ENCODE measurements around the gene MYH14. TPM values are rescaled to one million over a fixed set of nuclear protein-coding genes. Genes with fewer than 3 reads are reported as not detected.
A peak's percentile ranks its signal among the peaks of the same experiment; 100 is the strongest.

MYH14 gene
- total and polyA plus RNA-seq, 3 experiments from 2014 or later, result not detected

DNA sequence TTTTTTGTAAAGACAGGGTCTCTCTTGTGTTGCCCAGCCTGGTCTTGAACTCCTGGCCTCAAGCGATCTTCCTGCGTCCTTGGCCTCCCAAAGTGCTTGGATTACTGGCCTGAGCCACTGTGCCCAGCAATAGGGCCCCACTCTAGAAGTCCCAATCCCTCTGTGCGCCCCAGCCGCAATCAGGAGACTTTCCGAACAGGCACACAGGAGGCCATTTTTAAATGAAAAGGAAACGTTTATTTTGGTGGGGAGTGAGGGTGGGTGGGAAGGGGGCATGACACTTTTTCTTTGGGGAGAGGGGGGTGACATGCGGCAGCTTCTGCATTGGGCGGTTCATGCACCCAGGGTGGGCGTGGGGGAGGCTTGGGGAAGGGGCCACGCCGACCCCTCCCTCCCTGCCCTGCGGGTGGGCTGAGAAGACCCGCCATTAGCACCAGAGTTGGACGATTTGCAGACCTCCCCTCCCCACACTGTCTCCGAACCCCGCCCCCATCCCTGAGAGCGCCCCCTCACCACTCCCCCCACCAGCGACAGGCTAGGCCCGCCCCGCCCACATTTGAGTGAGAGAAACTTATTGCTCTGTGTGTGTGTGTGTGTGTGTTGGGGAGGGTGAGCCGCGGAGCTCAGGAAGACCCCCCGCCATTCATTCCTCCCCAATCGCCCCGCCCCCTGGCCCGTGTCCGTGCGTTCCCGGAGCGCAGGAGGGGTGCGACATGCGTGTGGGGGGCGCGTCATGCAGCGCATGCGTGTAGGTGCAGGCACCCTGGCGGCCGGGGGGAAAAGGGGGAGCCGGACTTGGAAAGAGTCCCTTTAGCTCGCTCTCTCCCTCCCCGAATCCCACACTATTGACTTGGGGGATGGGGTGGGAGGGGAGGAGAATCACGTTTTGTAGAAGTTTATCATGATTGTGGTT lies 108.6 kb downstream of the MYH14 start:
- ChIA-PET POLR2A (no interaction called here), CTCF (no interaction called here)
- H3K4me1 Mint-ChIP-seq, result peaks cover 3 to 13% (median 8%) of the 10 kb centered on the region in 3 donors
- H3K27me3 Mint-ChIP-seq, result peaks cover 48 to 72% of the 10 kb centered on the region in 2 donors
- H3K4me3 ChIP-seq (ENCODE audit: low read length), result no peak overlapping the region
- DNase-seq, result no peak
- H3K9me3 ChIP-seq (ENCODE audit: low read length), result no peaks in the 10 kb centered on the region
- H3K4me3 Mint-ChIP-seq, result no peak overlapping the region
- peaks cover 4% of the 10 kb centered on the region for H3K4me1 ChIP-seq (ENCODE audit: insufficient read depth, low read length)
- H3K27ac ChIP-seq (ENCODE audit: low read depth, low read length), result no peak overlapping the region
- H3K36me3 Mint-ChIP-seq, result no peaks in the 10 kb centered on the region
- H3K27me3 ChIP-seq (ENCODE audit: insufficient read depth, low read length, poor library complexity, severe bottlenecking), result peaks cover 28% of the 10 kb centered on the region
- H3K36me3 ChIP-seq (ENCODE audit: insufficient read depth, low read length), result no peaks in the 10 kb centered on the region
- no peak overlapping the region for H3K27ac Mint-ChIP-seq
- peaks cover 0 to 3% (median 0%) of the 10 kb centered on the region in 5 donors for H3K9me3 Mint-ChIP-seq

DNA sequence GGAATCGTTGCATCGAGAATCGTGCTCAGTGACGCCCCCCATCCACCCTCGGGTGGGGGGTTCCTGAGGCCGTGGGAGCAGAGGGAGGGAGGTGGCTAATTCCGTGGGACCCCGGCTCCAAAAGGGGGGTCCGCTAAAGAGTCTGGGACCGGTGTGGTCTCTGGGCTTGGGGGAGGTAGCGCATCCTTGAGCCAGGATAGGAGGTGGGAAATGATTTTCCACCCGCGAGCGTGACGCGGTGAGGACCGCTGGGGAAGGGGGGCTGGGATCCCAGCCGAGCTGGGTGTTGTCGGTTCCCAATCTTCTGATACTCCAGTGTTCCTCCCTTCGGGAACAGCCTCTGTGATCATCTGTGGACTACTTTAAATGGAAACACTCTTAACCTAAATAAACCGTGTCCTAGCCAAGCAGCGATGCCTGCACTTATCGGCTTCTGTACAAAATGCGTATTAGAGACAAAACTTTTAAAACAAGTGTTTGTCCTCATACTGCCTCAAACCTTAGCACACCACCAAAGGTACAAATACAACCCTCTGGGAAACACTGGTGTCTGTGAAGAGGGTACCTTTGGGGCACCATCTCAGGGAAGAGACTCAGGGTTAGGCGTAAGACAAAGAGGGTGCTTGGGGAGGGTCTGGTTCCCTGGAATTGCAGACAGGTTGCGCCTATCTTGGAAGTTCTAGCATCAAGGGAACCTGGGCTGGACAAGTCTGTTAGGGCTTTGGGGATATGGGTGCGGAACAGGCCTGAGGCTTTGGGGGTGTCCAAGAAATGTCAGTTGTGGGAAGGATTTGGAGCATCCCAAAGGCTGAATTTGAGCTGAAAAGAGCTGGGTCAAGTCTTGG lies 109.8 kb downstream of the MYH14 start:
- DNase-seq, result no peak
- Mint-ChIP-seq H3K27me3 (peaks cover 54 to 76% of the 10 kb centered on the region in 2 donors), H3K4me1 (peaks cover 4 to 13% (median 8%) of the 10 kb centered on the region in 3 donors), H3K36me3 (no peaks in the 10 kb centered on the region), H3K4me3 (peak overlapping the region in 1 of 7 donors; percentile 80), H3K9me3 (peaks cover 0 to 3% (median 0%) of the 10 kb centered on the region in 5 donors), H3K27ac (peak overlapping the region in 1 of 8 donors; percentile 58)
- Histone ChIP-seq H3K27me3 (ENCODE audit: insufficient read depth, low read length, poor library complexity, severe bottlenecking) (peaks cover 28% of the 10 kb centered on the region), H3K4me1 (ENCODE audit: insufficient read depth, low read length) (peaks cover 4% of the 10 kb centered on the region), H3K27ac (ENCODE audit: low read depth, low read length) (no peak overlapping the region), H3K36me3 (ENCODE audit: insufficient read depth, low read length) (no peaks in the 10 kb centered on the region), H3K4me3 (ENCODE audit: low read length) (no peak overlapping the region), H3K9me3 (ENCODE audit: low read length) (no peaks in the 10 kb centered on the region)
- ChIA-PET POLR2A (no interaction called here), CTCF (no interaction called here)

DNA sequence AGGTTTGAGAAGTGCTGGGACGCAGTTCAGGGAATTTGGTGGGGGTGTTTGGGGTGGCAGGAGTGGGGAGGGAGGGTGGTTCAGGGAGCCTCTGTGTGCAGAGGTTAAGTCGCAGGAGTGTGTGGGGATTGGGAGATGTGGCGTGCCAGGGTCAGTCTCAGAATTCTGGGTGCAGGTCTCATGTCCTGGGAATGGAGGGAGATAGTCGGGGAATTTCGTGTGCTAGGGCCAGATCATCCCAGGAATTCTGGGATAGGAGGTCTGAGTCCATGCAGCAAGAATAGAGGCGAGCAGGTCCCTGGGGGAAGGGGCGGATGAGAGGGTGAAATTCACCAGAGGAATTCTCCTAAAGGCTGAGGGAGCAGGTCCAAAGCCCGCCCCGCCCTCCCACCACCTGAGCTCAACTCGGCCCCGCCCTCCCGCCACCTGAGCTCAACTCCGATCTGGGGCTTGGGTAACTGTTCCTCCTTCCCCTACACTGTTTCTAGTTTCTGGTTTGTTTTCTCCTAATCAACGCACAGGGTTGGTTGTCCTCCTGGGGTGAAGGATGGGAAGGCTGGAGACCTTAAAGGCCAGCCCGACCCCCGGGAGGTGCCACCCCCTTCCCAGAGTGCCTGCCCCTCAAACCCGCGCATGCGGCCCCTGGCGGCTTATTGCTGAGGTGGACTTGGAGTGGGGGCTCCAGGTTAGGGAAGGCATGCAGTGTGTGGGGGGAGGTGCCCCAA lies 110.6 kb downstream of the MYH14 start:
- Mint-ChIP-seq H3K9me3 (peaks cover 0 to 3% (median 0%) of the 10 kb centered on the region in 5 donors), H3K4me3 (no peak overlapping the region), H3K4me1 (peaks cover 4 to 13% (median 8%) of the 10 kb centered on the region in 3 donors), H3K27me3 (peaks cover 54 to 74% of the 10 kb centered on the region in 2 donors), H3K27ac (peak overlapping the region in 1 of 8 donors; percentile 58), H3K36me3 (no peaks in the 10 kb centered on the region)
- Histone ChIP-seq H3K36me3 (ENCODE audit: insufficient read depth, low read length) (no peaks in the 10 kb centered on the region), H3K9me3 (ENCODE audit: low read length) (no peaks in the 10 kb centered on the region), H3K4me1 (ENCODE audit: insufficient read depth, low read length) (peaks cover 4% of the 10 kb centered on the region), H3K4me3 (ENCODE audit: low read length) (no peak overlapping the region), H3K27ac (ENCODE audit: low read depth, low read length) (no peak overlapping the region), H3K27me3 (ENCODE audit: insufficient read depth, low read length, poor library complexity, severe bottlenecking) (peaks cover 28% of the 10 kb centered on the region)
- POLR2A ChIA-PET, result no interaction called here
- CTCF ChIA-PET, result no interaction called here
- DNase-seq, result no peak

DNA sequence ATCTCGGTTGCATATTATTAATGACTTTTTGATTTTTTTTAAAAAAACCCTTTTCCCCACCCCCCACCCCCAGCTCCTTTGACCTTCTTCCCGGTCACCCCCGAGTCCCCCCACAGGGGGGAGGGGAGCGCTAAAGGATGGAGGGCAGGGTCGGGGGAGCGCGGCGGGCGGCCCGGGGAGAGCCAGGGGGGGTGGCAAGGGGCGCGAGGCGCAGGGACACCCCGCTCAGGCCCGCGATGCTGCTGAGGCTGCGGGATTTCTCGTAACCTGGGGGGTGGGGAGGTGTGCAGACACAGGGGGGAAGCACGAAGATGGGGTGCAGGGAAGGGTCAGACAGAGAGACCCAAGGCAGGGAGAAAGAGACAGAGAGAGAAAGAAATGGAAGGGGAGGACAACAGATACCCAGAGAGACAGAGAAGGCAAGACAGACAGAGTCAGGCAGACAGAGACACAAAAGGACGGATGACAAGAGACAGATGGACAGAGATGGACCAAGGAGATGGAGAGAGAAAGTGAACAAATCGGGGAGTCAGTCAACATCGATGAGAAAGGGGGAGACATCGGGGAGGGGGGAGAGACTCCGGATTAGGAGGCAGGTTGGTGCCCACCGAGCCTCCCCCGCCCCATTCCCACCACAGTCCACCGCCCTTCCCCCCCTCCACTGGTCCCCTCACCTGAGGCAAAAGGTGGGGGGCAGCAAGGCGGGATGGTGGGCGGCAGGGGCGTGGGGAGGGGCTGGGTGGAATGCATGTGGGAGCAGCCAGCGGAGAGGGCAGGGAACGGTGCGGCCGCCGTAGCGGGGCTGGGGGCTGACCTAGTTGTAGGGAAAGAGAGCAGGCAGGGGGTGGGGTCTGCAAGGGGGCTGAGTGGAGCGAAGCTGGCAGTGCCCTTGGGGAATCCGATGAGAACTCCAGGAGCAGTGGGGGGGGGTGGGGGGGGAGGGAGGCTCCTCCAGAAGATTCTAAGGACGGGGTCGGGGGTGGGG lies 111.6 kb downstream of the MYH14 start:
- no peaks in the 10 kb centered on the region for H3K36me3 Mint-ChIP-seq
- no peaks in the 10 kb centered on the region for H3K36me3 ChIP-seq (ENCODE audit: insufficient read depth, low read length)
- ChIA-PET CTCF (no interaction called here), POLR2A (no interaction called here)
- peak overlapping the region in 1 of 8 donors; percentile 12 for H3K27ac Mint-ChIP-seq
- DNase-seq, result no peak
- H3K9me3 Mint-ChIP-seq, result peaks cover 0 to 2% (median 0%) of the 10 kb centered on the region in 5 donors
- peaks cover 53 to 78% of the 10 kb centered on the region in 2 donors for H3K27me3 Mint-ChIP-seq
- H3K27me3 ChIP-seq (ENCODE audit: insufficient read depth, low read length, poor library complexity, severe bottlenecking), result peaks cover 27% of the 10 kb centered on the region
- H3K4me1 Mint-ChIP-seq, result peaks cover 4 to 13% (median 8%) of the 10 kb centered on the region in 3 donors
- H3K4me1 ChIP-seq (ENCODE audit: insufficient read depth, low read length), result peaks cover 4% of the 10 kb centered on the region
- H3K9me3 ChIP-seq (ENCODE audit: low read length), result no peaks in the 10 kb centered on the region
- no peak overlapping the region for H3K4me3 ChIP-seq (ENCODE audit: low read length)
- H3K4me3 Mint-ChIP-seq, result peak overlapping the region in 4 of 7 donors; percentile 2 to 16 (median 8)
- H3K27ac ChIP-seq (ENCODE audit: low read depth, low read length), result no peak overlapping the region

DNA sequence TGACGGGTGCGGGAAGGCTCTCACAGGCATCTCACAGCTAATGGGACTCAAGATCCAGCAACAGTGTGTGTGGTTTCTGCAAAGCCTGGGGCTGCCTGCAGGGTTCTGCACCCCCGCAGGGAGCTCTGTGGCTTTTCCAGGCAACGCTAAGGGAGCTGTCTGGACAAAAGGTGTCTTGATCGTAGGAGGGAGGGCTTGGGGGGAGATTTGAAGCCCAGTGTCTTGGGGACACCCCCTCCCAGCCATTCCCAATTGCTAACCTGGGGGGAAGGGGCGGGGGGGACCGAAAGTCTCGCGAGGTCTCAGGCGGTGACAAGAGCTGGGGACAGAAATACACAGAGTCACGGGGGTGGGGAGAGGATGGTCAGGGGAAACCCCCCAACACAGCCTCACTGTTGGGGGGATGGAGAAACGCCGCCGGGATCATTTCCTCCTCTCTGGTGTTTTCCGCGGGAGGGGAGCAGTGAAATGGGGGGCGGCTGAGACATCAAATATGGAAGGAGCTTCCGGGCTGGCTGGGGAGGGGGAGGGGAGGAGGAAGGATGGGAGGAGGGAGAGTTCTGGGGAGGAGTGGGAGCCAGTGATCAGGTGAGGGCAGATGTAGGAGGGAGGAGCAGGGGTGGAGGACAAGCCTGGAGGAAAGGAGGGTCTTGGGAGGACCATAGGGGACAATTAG lies 112.5 kb downstream of the MYH14 start:
- no peak overlapping the region for H3K27ac ChIP-seq (ENCODE audit: low read depth, low read length)
- Mint-ChIP-seq H3K36me3 (no peaks in the 10 kb centered on the region), H3K4me3 (peak overlapping the region in 4 of 7 donors; percentile 27 to 57 (median 42)), H3K27ac (no peak overlapping the region), H3K27me3 (peaks cover 49 to 73% of the 10 kb centered on the region in 2 donors), H3K9me3 (peaks cover 0 to 2% (median 0%) of the 10 kb centered on the region in 5 donors), H3K4me1 (peaks cover 4 to 13% (median 8%) of the 10 kb centered on the region in 3 donors)
- no peak for DNase-seq
- ChIA-PET POLR2A (no interaction called here), CTCF (no interaction called here)
- peaks cover 18% of the 10 kb centered on the region for H3K27me3 ChIP-seq (ENCODE audit: insufficient read depth, low read length, poor library complexity, severe bottlenecking)
- H3K4me1 ChIP-seq (ENCODE audit: insufficient read depth, low read length), result peaks cover 4% of the 10 kb centered on the region
- no peaks in the 10 kb centered on the region for H3K9me3 ChIP-seq (ENCODE audit: low read length)
- H3K36me3 ChIP-seq (ENCODE audit: insufficient read depth, low read length), result no peaks in the 10 kb centered on the region
- no peak overlapping the region for H3K4me3 ChIP-seq (ENCODE audit: low read length)

DNA sequence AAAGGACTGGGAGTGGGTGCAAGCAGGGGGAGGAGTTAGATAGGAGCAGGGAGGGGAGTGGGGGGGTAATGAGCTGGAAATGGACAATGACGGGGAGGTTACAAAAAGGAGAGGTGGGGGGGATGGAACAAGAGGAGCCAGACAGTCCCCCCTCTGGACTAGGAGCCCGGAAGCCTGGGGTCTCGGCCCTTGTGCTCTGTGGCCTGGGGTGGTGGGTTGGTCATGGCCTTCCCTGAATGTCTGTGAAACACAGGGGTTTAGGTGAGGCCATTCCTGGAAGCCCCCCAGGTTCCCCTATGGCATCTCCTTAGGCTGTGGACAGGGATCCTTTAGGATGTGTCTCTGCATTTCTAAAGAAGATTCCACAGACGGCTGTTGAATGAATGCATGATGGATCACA lies 113.7 kb downstream of the MYH14 start:
- H3K36me3 ChIP-seq (ENCODE audit: insufficient read depth, low read length), result no peaks in the 10 kb centered on the region
- no peak for DNase-seq
- no peak overlapping the region for H3K27ac Mint-ChIP-seq
- no peaks in the 10 kb centered on the region for H3K9me3 ChIP-seq (ENCODE audit: low read length)
- H3K36me3 Mint-ChIP-seq, result no peaks in the 10 kb centered on the region
- no peak overlapping the region for H3K4me3 Mint-ChIP-seq
- H3K4me1 Mint-ChIP-seq, result peaks cover 4 to 13% (median 8%) of the 10 kb centered on the region in 3 donors
- ChIA-PET CTCF (no interaction called here), POLR2A (no interaction called here)
- H3K27ac ChIP-seq (ENCODE audit: low read depth, low read length), result no peak overlapping the region
- H3K4me3 ChIP-seq (ENCODE audit: low read length), result no peak overlapping the region
- peaks cover 45 to 69% of the 10 kb centered on the region in 2 donors for H3K27me3 Mint-ChIP-seq
- H3K4me1 ChIP-seq (ENCODE audit: insufficient read depth, low read length), result peaks cover 4% of the 10 kb centered on the region
- peaks cover 12% of the 10 kb centered on the region for H3K27me3 ChIP-seq (ENCODE audit: insufficient read depth, low read length, poor library complexity, severe bottlenecking)
- H3K9me3 Mint-ChIP-seq, result peaks cover 0 to 2% (median 0%) of the 10 kb centered on the region in 5 donors

DNA sequence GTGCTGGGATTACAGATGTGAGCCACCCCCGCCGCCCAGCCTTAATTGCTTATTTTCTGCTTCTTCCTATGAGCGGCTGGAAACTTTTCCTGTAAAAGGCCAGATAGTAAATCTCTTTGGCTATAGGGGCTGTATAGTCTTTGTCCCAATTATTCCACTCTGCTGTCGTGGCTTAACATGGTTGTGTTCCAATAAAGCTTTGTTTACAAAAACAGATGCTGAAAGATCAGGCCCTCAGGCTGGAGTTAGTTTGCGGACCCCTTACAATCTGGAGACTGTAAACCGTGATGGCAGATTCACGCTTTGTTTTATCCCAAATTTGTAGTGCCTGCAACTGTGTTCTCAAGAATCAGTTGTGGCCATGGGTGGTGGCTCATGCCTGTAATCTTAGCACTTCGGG lies 115.0 kb downstream of the MYH14 start:
- H3K4me3 ChIP-seq (ENCODE audit: low read length), result no peak overlapping the region
- no peak overlapping the region for H3K27ac ChIP-seq (ENCODE audit: low read depth, low read length)
- H3K36me3 ChIP-seq (ENCODE audit: insufficient read depth, low read length), result no peaks in the 10 kb centered on the region
- Mint-ChIP-seq H3K27me3 (peaks cover 40 to 66% of the 10 kb centered on the region in 2 donors), H3K36me3 (no peaks in the 10 kb centered on the region), H3K4me3 (no peak overlapping the region), H3K4me1 (peaks cover 4 to 13% (median 8%) of the 10 kb centered on the region in 3 donors), H3K27ac (no peak overlapping the region), H3K9me3 (peaks cover 0 to 4% (median 0%) of the 10 kb centered on the region in 5 donors)
- H3K27me3 ChIP-seq (ENCODE audit: insufficient read depth, low read length, poor library complexity, severe bottlenecking), result peaks cover 5% of the 10 kb centered on the region
- ChIA-PET CTCF (no interaction called here), POLR2A (no interaction called here)
- DNase-seq, result no peak
- H3K4me1 ChIP-seq (ENCODE audit: insufficient read depth, low read length), result peaks cover 4% of the 10 kb centered on the region
- no peaks in the 10 kb centered on the region for H3K9me3 ChIP-seq (ENCODE audit: low read length)
